ENCODE data around the gene CLK2.
A peak's percentile ranks its signal among the peaks of the same experiment; 100 is the strongest.

The CLK2 gene

GRCh38 chr1:155245163-155245524, 28.2 kb downstream of the CLK2 start:
- Mint-ChIP-seq H3K9me3 (no peaks in the 10 kb centered on the region), H3K4me3 (peak overlapping the region; percentile 79), H3K27me3 (ENCODE audit: low read depth, poor library complexity) (no peaks in the 10 kb centered on the region), H3K27ac (peak overlapping the region; percentile 14), H3K4me1 (peaks cover 53% of the 10 kb centered on the region), H3K36me3 (ENCODE audit: low read depth) (peaks cover 16% of the 10 kb centered on the region)
- no peak for DNase-seq
- TF ChIP-seq CTCF (IDR thresholded peaks at IDR 0.05): no peak

DNA sequence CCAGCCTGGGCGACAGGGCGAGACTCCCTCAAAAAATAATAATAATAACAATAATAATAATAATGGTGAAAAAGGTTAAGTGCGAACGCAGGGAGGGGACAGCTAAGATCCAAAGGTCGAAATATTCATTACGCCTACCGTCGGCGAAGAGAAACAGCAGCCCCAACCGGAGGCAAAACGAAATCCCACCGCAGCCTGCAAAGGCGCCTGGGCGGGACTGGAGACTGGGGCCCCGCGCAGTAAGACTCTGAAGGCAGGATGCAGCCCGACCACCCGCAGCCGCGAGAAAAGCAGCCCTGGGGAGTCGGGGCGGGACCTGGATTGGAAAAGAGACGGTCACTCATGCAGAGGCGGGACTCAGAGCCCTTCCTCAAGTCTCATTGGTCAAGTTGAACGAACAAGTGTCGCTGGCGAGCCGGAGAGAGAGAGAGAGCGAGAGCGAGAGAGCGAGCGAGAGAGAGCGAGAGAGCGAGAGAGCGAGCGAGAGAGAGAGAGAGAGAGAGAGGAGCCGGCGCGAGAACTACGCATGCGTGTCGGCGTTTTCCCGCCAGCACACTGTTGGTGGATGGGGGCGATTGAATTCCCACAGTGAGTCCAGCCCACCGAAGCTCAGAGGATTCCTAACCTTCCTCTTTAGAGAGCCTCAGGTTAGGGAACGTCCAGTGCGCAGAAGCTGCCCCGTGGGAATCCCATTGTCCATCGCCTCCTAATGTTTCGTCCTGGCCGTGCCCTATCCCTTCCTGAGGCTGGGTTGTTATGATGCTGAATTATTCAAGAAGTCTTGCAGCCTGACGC, 28.7 kb downstream of the CLK2 start:
- no peaks in the 10 kb centered on the region for H3K9me3 Mint-ChIP-seq
- peak; percentile 94 for DNase-seq
- H3K4me1 Mint-ChIP-seq: peaks cover 53% of the 10 kb centered on the region
- H3K27ac Mint-ChIP-seq: peak overlapping the region; percentile 14
- peak overlapping the region; percentile 79 for H3K4me3 Mint-ChIP-seq
- TF ChIP-seq CTCF (IDR thresholded peaks at IDR 0.05): peak; percentile 24
- H3K27me3 Mint-ChIP-seq (ENCODE audit: low read depth, poor library complexity): no peaks in the 10 kb centered on the region
- peaks cover 16% of the 10 kb centered on the region for H3K36me3 Mint-ChIP-seq (ENCODE audit: low read depth)

- H3K4me1 Mint-ChIP-seq: peaks cover 53% of the 10 kb centered on the region
- no peak for TF ChIP-seq CTCF (IDR thresholded peaks at IDR 0.05)
- H3K36me3 Mint-ChIP-seq (ENCODE audit: low read depth): peaks cover 16% of the 10 kb centered on the region
- H3K4me3 Mint-ChIP-seq: peak overlapping the region; percentile 79
- no peak for DNase-seq
- H3K27me3 Mint-ChIP-seq (ENCODE audit: low read depth, poor library complexity): no peaks in the 10 kb centered on the region
- H3K27ac Mint-ChIP-seq: peak overlapping the region; percentile 85
- no peaks in the 10 kb centered on the region for H3K9me3 Mint-ChIP-seq
Measured at GRCh38 chr1:155242805-155243358, 30.4 kb downstream of the CLK2 start.

GRCh38 chr1:155241841-155242264, 31.5 kb downstream of the CLK2 start:
- Mint-ChIP-seq H3K27ac (no peak overlapping the region), H3K4me3 (no peak overlapping the region), H3K9me3 (no peaks in the 10 kb centered on the region), H3K27me3 (ENCODE audit: low read depth, poor library complexity) (no peaks in the 10 kb centered on the region), H3K36me3 (ENCODE audit: low read depth) (peaks cover 12% of the 10 kb centered on the region), H3K4me1 (peaks cover 53% of the 10 kb centered on the region)
- TF ChIP-seq CTCF (IDR thresholded peaks at IDR 0.05): no peak
- DNase-seq: no peak

GRCh38 chr1:155241069-155241679, 32.1 kb downstream of the CLK2 start:
- peaks cover 53% of the 10 kb centered on the region for H3K4me1 Mint-ChIP-seq
- no peaks in the 10 kb centered on the region for H3K27me3 Mint-ChIP-seq (ENCODE audit: low read depth, poor library complexity)
- peak overlapping the region; percentile 86 for H3K4me3 Mint-ChIP-seq
- peaks cover 6% of the 10 kb centered on the region for H3K36me3 Mint-ChIP-seq (ENCODE audit: low read depth)
- DNase-seq: peak; percentile 52
- no peak for TF ChIP-seq CTCF (IDR thresholded peaks at IDR 0.05)
- H3K27ac Mint-ChIP-seq: peak overlapping the region; percentile 65
- no peaks in the 10 kb centered on the region for H3K9me3 Mint-ChIP-seq

Data from nephron progenitor cell (in vitro differentiated cells).